NK-92 (cell line): Measurements from ENCODE around the gene ADAMTS13.
A peak's percentile ranks its signal among the peaks of the same experiment; 100 is the strongest.
"Not testable (repeated sequence)": the region's sequence is repeated elsewhere in the genome, so short reads cannot be mapped to it uniquely, and the experiment has no call there.

Experiments
- DNase-seq: peaks from one replicate; lab custom pipeline; 2025; ENCODE audit not compliant: unreplicated experiment; lab: John Stamatoyannopoulos, UW

ADAMTS13 gene

DNA sequence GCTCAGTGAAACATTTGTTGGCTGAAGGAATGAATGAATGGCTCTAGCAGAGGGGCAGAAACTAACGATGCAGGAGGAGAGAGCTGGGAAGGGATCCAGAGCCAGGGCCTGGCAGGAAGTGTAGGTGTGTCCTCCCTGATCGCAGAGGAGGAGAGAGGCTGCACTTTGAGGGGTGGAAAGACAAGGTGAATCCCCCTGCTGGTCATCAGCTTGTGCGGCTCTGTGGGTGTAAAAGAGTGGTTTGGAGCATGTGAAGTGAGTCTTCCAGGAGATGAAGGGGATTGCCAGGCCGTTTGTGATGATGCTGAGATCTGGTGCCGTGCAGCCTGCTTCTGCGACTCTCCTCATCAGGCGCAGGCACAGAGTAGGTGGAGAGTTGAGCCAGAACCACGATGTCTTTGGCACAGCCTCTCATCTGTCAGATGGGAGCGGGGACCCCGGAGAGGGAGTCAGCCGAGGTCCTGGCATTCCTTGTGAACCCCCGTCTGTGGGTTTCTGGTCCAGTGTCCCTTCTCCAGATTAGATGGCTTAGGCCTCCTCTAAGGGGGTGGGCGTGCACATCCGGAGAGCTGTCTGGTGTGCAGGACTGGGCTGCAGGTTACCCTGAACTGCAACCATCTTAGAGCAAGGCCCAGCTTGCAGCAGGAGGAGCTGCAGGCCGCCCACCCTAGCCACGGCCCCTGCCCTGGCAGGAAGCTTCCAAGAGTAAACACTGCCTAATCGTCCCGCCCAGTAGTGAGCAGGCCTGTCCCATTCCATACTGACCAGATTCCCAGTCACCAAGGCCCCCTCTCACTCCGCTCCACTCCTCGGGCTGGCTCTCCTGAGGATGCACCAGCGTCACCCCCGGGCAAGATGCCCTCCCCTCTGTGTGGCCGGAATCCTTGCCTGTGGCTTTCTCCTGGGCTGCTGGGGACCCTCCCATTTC, at the start of gene ADAMTS13:
Gene ADAMTS13 (plus strand): TSS at position 753 of the 928 bp plus-strand sequence. CDS start 77 bp downstream, at position 830.
- no peak for DNase-seq

GRCh38 chr9:133374612-133375115, 47.5 kb upstream of the ADAMTS13 start:
- DNase-seq = no peak

- DNase-seq = no peak
Measured at GRCh38 chr9:133375116-133375723, 46.9 kb upstream of the ADAMTS13 start.

GRCh38 chr9:133375724-133376654, 46.2 kb upstream of the ADAMTS13 start, which contains the start of the genes STKLD1 and SURF4:
Gene STKLD1, plus strand, starts transcription at chr9:133376366. Its CDS starts 108 bp downstream, at chr9:133376474.
Gene SURF4, minus strand, starts transcription at chr9:133376060. Its CDS starts 91 bp downstream, at chr9:133375969.
- peak; percentile 51 for DNase-seq

DNA sequence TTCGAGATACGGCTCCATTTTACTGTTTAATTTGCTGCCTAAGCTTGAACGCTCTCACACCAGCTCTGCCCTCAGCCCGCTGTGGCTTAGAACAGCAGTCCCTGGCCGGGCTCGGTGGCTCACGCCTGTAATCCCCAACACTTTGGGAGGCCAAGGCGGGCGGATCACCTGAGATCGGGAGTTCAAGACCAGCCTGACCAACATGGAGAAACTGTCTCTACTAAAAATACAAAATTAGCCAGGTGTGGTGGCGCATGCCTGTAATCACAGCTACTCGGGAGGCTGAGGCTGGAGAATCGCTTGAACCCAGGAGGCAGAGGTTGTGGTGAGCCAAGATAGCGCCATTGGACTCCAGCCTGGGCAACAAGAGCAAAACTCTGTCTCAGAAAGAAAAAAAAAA, 44.9 kb upstream of the ADAMTS13 start:
- not testable (repeated sequence) for DNase-seq

DNA sequence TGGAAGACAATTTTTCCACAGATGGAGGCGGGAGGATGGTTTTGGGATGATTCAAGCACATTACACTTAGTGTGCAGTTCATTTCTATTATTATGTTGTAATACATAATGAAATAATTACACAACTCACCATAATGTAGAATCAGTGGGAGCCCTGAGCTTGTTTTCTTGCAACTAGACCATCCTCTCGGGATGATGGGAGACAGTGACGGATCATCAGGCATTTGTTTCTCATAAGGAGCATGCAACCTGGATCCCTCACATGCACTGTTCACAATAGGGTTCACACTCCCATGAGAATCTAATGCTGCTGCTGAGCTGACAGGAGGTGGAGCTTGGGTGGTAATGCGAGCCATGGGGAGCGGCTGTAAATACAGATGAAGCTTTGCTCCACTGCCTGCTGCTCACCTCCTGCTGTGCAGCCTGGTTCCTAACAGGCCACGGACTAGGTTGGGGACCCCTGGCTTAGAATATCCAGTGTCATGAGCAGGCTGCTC, 44.4 kb upstream of the ADAMTS13 start:
- DNase-seq = no peak

GRCh38 chr9:133378408-133378962, 43.7 kb upstream of the ADAMTS13 start:
- DNase-seq = no peak

DNA sequence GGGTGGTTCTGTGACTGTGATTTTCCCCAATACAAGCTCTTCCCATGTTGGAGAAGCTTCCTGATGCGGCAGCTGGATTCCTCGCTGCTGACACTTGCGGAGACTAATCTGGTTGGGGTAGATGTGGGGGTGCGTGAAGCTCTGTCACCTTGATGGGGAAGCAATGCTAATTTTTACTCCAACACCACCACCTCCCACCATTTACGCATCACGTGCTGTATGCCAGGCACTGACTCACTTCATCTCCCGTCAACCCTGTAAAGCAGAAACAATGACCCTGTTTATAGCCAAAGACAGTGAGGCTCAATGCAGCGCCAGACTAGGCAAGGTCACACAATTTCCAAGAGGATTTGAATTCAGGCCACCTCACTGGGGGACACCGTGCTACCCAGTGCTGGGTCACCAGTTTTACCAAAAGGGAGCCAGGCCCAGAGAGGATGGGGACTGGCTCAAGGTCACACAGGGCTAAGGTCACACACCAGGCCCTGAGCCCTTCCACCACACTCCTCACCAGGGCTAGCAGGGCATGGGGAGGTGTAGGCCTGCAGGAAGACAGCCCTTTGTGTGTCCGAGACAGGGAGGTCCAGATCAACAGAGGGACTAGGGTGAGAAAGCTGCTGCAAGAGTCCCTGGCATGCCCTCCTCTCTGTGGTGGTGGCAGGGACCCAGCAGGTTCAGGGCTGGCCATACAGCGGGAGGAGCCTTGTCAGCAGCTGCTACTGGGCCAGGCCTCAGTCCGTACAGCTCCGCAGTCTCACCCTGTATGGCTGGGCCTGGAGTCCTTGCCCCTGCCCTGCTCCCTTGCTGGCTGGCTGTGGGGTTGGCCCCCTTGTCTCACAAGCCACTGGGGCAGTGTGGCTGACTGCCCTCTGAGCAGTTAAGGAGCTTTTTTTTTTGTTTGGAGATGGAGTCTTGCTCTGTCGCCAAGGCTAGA, 42.7 kb upstream of the ADAMTS13 start:
- DNase-seq = no peak

DNA sequence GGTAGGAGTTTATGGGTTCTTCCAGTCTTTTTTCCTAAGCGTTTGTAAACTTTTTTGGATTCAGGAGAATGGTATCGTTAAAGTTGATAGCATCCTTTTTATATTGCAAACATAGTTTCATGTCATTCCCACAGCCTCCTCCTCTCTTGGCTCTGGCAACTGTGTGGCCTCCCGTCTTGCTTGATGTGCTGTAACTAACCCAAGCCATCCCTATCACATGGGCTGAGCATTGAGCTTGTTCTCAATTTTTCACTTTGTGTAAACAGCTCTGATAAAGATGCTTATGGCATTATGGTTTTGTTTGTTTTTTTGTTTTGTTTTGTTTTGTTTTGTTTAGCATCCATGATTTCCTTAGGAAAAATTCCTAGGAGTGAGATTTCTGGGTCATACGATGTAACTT, 41.4 kb upstream of the ADAMTS13 start:
- no peak for DNase-seq

DNA sequence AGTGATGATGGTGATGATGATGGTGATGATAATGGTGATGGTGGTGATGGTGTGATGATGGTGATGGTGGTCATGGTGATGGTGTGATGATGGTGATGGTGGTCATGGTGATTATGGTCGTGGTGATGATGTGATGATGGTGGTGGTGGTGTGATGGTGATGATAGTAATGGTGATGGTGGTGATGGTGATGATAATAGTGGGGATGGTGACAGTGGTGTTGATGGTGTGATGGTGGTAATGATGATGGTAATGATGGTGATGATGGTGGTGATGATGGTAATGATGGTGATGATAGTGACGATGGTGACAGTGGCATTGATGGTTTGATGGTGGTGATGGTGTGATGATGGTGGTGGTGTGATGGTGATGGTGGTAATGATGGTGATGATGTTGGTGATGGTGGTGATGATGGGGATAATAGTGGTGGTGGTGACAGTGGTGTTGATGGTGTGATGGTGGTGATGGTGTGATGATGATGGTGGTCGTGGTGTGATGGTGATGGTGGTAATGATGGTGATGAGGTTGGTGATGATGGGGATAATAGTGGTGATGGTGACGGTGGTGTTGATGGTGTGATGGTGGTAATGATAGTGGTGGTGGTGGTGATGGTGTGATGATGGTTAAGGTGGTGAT, 39.5 kb upstream of the ADAMTS13 start:
- DNase-seq = no peak

GRCh38 chr9:133383438-133383837, 38.7 kb upstream of the ADAMTS13 start:
- DNase-seq = no peak

GRCh38 chr9:133384736-133385321, 37.3 kb upstream of the ADAMTS13 start:
- DNase-seq = no peak

- DNase-seq = no peak
Measured at GRCh38 chr9:133385452-133385851, 36.7 kb upstream of the ADAMTS13 start.

DNA sequence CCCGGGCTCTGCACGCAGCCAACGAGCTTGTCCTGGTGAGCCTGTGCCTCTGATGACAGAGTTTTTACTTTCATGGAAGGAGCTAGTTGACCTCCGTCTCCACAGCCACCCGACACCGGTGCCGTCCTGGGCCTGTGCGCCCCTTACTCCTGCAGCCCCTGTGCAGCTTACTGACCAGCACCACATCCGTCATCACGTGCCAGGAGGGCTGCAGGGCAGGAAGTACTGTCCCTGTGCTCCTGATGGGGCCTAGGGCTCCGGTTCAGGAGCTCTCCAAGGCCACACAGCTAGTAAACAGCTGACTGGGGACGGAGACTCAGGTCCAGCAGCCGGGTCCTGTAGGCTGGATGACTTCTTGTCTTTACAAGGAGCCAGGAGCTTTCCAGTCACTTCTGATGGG, 35.8 kb upstream of the ADAMTS13 start:
- DNase-seq = no peak

GRCh38 chr9:133387680-133388079, 34.5 kb upstream of the ADAMTS13 start:
- no peak for DNase-seq

GRCh38 chr9:133389025-133389557, 33.1 kb upstream of the ADAMTS13 start:
- DNase-seq = no peak

DNA sequence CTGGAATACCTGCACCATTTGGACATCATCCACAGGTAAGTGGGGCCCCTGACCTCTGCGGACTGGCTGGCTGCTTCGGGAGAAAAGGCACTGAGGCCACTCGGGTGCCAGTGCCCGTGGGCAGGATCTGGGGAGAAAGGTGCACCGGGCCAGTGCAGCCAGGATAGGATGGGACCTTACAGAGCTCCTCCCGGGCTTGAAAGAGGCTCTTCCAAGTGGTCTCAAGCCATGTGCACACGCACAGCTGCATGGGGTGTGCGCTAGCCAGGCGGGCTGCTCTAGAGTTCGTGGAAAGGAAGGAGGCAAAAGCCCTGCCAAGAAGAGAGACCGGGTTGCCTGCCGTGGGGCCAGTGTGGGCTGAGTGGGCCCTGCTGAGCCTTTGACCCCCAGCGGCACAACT, 32.6 kb upstream of the ADAMTS13 start:
- DNase-seq = no peak

DNA sequence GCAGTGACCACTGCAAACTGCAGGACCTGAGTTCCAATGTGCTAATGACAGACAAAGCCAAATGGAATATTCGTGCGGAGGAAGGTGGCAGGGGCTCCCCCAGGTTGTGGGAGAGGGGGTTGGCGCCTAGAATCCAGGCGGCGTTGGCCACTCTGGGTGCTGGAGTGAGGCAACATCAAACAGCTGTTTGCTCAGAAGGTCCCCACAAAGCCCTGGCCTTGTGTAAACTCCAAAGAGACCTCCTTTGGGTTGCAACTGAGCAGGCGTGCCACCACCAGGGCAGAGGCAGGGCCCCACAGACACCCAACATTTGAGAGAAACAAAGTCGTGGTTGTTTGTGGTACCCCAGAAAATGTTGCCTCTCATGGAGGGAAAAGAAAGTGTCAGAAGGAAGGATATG, 31.5 kb upstream of the ADAMTS13 start:
- no peak for DNase-seq
